GM18520 (cell line): ENCODE measurements around the gene ADAMTSL3.
"Not testable (repeated sequence)": the region's sequence is repeated elsewhere in the genome, so short reads cannot be mapped to it uniquely, and the experiment has no call there.

ENCODE experiments used
- ATAC-seq: cut with Tn5 transposase; IDR thresholded peaks from one replicate; pipeline ENCODE4 v1.9.1; 2021; ENCODE audit not compliant: unreplicated experiment

ADAMTSL3 gene

GRCh38 chr15:84080778-84081084, 426.8 kb downstream of the ADAMTSL3 start:
- not testable (repeated sequence) for ATAC-seq

- no peak for ATAC-seq
Measured at GRCh38 chr15:84081391-84082168, 427.7 kb downstream of the ADAMTSL3 start.

GRCh38 chr15:84082739-84083138, 428.8 kb downstream of the ADAMTSL3 start:
- no peak for ATAC-seq

GRCh38 chr15:84086071-84086470, 432.1 kb downstream of the ADAMTSL3 start:
- not testable (repeated sequence) for ATAC-seq
